NCI-H526 treated with DMSO at 0.1 percent for 48 hours (cell line): ENCODE data around the gene ASB8.
"Not testable (repeated sequence)": the region's sequence is repeated elsewhere in the genome, so short reads cannot be mapped to it uniquely, and the experiment has no call there.

Experiments used
- DNase-seq: peaks from one replicate; lab custom pipeline; 2025; lab: John Stamatoyannopoulos, UW

The ASB8 gene

DNA sequence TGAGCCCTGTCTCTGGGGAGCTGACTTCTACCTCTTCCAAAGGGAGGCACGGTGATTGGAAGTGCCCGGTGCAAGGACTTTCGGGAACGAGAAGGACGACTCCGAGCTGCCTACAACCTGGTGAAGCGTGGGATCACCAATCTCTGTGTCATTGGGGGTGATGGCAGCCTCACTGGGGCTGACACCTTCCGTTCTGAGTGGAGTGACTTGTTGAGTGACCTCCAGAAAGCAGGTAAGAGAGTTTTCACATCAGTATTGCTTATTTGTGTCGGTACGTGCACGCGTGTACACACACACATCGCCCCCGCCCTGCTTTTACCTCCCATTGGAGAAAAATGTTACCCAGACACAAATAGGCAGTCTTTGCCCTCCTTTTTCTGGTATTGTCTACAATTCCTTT lies 24.5 kb downstream of the ASB8 start:
- DNase-seq: no peak

DNA sequence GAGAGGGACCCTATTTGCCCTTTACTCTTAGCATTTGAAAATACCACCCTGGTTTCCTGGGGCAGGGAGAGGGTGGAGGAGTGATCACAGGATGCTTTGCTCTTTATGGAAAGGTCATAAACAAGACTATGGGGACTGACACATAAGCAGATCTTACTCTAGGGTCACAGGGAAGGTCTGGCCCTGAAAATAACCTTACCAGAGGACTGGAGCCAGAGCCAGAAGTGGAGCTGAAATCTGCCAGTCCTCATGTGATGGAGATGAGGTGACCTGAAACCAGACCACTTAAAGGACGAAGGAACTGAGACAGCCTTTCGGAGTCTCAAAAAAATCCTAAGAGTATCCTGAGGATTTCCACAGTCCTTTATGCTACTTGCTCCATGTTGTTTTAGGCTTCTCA lies 25.8 kb downstream of the ASB8 start:
- DNase-seq: no peak

DNA sequence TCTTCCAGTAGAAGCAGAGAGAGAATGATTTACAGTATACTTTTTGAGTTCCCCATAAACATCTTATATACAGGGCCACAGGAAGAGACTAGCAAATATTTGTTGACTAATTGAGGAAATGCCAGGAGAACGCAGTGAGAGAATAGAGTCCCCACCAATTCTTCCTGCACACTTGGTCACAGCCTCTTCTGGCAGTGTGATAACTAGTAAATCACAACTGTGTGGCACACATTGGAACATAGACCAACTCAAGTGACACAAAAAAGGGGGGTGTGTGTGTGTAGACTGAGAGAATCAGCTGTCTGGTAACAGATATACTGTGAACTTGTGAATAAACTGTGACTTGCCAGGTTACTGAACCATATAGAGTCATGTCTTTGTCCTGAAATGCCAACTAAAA lies 27.9 kb downstream of the ASB8 start:
- no peak for DNase-seq

DNA sequence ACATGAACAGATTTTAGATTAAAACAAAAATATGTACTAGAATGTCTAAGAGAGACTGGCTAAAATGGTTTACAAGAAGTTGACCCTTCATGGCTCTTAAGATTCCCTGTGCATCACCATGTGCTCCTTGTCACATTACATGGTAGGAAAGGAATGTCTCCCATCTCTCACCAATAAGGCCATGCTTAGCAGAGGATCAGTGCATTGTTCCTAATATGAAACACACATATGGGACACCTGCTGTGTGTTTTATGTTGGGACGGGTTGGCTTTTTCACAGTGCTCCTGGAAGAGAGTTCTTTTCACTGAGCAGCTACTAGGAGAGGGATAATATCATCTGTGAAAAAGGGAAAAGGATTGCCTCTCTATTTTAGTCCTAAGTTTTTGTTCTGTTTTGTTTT lies 28.5 kb downstream of the ASB8 start:
- DNase-seq: no peak

DNA sequence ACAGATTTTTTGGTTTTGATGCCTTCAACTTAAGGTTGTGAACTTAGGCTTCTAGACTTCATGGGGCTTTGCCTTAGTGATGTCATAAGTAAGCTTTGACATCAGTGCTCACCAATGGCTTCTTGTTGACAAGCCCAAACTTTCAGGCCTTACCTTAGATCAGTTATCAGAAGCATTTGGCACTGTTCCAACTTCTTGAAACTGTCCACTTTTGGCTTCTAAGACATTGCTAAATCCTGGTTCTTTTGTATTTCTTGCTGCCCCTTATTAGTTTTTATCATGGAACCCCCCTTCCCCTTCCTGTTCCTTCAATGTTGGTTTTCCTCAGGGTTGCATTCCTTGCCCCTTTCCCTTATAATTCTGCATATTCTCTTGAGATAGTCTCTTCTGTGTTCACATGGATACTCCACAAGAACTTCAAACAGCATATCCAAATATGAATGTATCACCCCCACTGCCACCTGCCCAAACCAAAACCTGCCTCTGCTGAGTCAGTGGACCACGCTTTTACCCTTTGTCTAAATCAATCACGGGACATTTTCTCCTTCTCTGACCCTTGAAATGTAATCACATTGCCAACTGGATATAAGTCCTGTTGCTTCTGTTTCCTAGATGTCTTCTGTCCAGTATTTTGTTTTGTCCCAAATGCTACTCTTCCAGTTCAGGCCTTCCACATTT lies 30.2 kb downstream of the ASB8 start:
- DNase-seq: no peak

DNA sequence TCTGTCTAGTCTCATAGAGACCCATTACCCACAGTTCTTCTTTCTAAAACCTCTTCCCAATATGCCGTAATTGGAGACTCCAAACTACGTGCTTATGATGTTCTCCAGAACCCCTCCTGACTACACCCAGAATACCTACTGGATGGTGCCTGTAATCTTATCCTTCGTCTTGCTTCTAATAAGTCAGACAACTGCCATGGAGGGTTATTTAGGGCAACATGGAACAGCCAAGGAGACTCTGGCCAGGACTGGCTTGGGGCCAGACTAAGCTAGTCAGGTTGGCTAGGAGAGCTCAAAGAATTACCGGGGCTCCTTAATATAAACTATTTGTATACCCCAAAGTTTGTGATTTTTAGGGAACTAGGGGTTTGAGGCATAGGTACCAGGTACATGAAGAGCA lies 31.3 kb downstream of the ASB8 start:
- no peak for DNase-seq

DNA sequence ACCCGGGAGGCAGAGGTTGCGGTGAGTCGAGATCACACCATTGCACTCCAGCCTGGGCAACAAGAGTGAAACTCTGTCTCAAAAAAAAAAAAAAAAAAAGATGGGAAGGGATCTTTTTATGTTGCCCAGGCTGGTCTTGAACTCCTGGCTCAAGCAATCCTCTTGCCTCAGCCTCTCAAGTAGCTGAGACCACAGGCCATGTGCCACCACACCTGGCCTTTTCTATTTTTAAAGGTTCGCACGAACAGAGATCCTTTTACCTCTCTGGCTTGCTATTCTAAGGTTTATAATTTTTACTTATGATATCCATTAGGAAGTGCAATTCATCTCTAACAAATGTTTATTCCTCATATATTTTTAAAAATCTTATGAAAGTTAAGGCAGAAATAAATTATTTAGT lies 31.8 kb downstream of the ASB8 start:
- DNase-seq: not testable (repeated sequence)

DNA sequence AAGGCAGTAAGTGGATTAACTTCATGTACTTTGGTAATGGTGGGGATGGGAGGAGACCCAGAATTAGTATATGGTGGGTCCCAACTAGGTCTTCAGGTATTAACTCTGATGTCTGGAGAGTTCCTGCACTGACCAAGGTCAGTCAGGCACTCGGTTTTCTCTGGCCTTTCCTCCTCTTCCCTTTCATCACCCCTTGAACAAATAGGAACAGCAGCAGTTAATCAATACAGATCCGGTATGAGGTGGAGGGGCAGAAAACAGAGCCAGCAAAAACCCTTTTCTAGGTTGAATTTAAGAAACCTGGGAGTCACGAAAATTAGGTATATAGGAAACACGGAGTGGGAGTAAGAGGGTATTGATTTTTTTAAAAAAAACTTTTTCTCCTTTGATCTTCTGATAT lies 34.1 kb downstream of the ASB8 start:
- DNase-seq: no peak

DNA sequence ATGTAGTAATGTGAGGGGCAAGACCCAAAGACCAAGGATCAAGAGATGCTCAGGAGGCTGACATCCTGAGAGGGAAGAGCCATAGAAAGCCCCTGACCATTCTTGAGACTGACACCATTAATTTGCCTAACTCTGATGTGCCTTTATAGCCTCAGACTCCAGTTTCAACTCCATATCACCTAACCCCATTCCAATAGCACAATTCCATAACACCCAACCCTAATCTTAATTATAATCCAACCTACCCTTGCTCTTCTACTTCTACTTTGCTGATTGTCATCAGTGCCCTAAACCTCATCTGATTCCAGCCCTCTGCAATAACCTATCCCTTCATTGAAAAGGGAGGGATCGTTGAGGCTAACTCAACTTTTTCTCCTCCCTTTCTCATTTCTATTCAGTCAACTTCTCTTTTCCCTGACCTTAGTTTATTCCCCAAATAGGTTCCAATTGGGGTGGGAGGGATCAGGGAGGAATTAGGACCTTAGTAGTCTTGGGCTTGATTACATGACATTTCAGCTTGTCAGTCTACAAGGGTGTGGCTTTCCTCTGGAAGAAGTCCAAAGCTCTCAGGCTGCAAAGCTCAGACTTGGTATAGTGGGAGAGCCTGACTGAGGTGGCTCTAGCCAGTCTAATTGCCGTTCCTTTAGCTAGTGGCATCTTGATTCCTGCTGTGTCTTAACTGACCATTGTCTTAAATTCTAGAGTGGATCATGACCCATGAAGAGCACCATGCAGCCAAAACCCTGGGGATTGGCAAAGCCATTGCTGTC lies 35.1 kb downstream of the ASB8 start:
- no peak for DNase-seq

DNA sequence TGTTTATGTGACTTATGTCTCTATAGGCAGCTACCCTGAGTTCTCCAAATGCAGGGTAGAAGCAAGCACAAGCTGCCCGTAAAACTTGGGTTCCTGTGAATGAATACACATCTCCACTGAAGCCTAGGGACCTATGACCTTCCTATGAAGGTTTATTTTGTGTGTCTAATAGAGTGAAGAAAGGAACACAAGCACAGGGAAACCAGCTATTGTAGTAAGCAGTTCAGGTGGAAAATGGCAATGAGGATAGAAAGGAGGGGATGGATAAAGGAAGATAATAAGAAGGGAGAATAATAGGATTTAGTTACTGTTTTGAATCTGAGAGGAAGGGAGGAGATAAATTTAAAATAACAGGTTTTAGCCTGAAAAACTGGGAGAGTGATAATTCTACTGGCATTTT lies 35.8 kb downstream of the ASB8 start:
- no peak for DNase-seq

DNA sequence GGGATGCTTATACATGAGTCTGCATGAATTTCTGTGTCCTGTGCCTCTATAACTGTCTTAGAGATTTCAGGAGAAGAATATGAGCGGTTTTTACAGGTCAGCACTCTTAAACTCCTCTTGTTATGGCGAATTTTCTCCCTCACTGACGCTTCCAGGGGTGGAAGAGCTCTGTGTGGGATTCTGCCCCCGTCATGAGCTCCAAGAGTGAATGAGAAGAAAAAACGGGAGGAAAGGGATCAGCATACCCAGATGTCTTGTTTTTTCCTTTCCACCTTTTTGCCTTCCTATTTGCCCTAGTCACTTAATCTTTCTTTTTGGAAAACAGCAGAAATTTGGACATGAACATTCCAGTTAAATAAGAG lies 37.5 kb downstream of the ASB8 start:
- DNase-seq: no peak

DNA sequence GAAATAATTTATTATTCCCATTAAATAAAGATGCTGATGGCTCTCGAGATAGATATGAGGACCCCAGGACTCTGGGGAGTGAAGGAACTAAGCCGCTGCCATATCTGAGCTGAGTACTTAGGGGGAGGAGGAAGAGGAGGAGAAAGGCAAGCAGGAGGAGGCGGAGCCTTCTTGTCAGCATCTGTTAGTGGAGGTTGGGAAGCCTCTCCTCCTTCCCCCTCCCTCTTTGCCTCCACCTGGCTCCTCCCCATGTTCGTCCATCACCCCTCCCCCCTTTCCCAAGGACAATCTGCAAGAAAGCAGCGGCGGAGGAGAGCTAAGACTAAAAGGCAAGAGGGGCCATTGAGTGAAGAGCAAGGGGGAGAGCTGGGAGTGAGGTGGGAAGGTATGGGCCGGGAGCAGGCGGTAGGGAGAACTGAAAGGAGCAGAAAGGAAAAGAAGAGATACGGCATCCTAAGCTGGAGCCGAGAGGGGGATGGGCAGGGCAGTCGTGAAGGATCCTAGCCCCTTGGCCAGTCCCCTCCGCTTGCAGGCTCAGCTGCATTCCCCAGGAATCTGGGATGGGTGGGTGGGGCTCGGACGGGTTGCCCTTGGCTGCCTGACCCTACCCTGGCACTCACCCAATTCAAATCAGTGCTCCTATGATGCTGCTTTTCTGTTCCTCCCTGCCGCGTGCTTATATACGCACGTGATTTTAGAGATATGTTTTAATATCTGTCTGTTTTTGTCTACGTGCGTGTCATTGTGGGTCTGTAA lies 38.1 kb downstream of the ASB8 start, which contains the start of gene PFKM:
Gene PFKM, plus strand, starts transcription at position 287 of the 756 bp plus-strand sequence. CDS start 3,411 bp downstream, outside the sequence.
- DNase-seq: peak; percentile 80

DNA sequence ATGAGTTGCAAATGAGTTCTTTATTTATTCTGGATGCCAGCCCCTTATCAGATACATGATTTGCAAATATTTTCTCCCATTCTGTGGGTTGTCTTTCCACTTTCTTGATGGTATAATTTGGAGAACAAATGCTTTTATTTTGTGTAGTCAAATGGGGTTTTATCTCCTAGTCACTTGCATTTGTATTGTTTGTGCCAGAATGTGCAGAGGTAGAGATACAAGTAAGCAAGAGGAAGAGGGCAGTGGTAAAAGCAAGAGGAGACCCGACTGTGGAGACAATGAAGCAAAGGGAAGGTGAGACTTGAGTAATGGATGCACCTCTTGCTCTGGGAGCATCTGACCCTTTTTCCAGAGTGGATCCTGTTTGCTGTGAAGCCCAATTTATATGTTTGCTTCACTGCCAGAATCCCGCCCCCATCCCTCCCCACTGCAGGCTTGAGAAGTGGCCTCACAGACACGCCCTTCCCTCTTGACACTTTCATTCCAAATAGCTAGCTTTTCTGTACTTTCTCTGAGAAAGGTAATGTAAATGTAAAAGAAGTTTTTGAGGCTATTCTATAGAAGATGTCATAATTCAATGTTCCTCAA lies 38.9 kb downstream of the ASB8 start:
- no peak for DNase-seq

DNA sequence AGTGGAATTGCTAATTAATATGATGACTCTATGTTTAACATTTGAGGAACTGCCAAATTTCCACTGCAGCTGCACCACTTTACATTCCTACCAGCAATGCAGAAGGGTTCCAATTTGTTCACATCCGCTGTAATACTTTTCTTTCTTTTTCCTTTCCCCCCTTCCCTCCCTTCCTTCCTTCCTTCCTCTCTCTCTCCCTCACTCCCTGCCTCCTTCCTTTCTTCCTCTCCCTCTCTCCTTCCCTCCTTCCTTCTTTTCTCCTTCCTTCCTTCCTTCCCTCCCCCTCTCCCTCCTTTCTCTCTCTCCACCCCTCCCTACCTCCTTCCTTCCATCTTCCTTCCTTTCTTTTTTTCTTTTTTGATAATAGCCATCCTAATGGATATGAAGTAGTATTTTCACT lies 41.4 kb downstream of the ASB8 start:
- DNase-seq: no peak

DNA sequence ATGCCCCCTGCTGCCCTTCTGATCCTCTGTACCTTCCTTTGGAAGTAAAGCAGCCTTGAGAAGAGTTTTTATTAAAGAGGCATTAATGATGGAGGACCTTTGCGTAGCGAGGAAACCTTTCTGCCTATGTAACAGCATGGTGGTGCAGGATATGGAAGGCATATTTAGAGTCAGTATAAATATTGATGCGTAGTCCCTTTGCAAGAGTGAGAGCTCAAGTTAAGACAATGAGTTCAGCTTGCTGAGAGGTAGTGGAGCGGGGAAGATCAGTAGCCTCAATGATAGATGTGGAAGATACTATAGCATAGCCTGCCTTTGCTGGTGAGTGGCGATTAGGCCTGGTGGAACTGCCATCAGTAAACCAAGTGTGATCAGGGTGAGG lies 46.0 kb downstream of the ASB8 start:
- DNase-seq: not testable (repeated sequence)

DNA sequence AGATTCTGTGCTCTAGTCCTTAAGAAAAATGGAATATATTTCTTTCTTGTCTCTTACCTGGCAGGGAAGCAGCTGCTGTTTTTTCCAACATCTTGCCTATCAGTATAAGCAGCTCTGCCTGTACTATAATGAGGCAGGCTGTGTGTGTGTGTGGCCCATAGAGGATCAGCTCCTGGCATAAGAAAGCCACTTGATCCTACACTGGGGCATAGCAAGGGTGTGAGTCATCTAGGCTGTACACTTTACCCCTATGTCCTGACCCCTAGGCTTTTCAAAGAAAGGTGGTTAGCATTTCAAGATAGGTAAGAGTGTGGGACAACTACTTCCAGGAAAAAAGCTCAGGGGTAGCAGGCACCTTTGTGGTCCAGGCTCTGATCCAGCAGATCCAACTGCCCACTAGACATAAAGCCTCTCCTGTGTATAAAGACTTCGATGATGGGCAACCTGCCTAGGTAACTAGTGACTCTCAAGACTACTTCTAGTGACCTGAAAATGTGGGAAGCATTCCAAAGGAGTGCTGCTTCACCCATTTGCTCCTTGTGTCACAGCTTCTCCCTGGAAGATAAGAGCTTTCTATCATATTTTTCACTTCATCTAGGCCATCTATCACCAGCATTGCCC lies 46.5 kb downstream of the ASB8 start:
- DNase-seq: no peak

DNA sequence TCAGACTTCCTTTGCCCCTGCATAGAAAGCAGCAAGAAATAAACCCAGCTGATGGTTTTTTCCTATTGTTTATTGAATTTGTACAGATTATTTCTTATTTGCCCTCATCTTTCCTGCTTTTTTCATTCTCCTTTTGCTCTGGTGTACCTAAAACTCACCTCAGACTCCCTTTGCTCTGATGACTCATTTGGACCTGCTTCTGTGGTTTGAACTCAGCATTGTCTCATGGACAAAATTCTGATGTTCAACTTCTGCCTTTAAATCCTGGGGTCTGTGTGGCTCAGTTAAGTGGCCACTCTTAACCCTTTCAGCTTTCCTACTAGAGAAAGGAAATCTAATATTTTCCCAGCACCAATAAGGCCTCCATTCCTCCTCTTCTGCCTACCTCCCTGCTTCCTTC lies 47.9 kb downstream of the ASB8 start:
- no peak for DNase-seq

DNA sequence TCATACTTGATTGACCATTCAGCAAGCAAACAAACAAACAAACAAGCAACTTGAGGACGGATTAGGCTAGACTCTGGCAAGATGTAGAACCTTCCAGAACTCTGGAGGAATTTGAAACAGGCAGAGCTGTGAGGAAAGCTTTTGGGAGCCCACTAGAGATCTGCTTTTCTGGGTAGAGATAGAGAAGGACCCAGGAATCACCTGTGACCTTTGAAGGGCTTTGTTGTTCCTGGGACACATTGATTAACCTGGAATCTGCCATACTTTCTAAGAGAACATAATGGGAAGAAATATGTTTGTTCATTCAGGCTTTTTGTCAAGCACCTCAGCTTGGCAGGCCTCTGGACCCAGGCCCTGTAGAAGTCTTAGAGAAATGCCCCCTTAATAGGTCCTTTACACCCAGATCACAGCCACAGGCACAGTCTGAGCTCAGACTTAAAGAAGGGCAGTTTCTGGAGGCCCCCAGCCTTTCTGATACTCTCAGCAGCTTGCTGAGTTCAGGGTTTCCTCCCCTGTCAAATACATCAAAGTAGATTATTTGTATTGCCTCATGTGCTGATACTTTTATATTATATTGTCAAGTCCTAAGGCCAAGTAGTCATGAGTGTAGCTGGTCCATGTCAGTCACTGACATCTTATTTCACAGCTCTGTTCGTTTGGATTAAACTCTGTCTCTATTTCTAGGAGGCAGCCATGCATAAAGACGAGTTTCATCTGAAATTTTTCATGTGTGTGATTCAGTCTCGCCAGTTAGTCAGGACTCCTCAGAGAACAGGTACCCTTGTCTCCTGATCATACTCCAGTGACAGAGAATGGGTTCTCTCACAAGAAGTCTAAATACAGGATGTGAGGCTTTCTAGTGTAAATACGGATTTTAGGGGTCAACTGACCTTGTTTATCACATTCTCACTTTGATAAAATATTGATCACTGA lies 50.4 kb downstream of the ASB8 start:
- no peak for DNase-seq

DNA sequence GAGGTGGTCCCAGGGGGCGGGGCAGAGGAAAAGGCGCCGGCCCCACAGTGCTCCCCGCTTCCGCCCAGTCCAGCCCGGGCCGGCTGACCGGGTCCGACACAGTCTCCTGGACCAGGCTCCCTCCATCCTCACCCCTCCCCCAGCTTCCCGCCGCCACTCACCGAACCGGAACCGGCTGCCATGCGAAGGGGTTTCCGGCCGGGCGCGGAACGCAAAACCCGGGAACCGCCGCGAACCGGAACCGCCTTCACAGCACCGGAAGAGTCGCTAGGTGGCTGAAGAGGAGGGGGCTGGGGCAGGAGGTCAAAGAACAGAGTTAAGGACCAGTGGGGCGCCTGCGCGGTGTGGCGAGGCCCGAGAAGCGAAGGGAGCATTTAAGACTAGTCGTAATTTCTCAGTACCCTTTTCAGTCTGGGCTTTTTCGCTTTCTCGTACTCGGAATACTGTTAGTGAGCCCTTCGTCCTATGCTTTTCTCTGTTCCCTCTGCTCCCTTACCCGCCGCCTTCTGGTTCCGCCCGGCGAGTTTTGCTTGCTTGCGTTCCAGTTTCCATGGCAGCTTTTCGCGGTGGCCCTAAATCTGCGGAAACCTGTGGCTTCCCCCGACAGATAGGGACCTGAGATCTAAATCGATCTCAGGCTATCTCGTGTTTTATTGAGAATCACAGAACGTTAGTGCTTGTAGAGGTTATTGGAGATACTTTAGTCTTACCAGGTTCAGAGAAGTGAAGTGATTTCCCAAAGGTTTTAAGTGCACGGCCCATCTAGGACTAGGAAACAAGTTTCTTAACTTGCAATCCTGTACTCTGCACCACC lies 51.2 kb downstream of the ASB8 start, which contains the start of gene SENP1:
Gene SENP1, minus strand, starts transcription at position 213 of the 814 bp plus-strand sequence. CDS start 4,607 bp downstream, outside the sequence.
- peak; percentile 84 for DNase-seq

DNA sequence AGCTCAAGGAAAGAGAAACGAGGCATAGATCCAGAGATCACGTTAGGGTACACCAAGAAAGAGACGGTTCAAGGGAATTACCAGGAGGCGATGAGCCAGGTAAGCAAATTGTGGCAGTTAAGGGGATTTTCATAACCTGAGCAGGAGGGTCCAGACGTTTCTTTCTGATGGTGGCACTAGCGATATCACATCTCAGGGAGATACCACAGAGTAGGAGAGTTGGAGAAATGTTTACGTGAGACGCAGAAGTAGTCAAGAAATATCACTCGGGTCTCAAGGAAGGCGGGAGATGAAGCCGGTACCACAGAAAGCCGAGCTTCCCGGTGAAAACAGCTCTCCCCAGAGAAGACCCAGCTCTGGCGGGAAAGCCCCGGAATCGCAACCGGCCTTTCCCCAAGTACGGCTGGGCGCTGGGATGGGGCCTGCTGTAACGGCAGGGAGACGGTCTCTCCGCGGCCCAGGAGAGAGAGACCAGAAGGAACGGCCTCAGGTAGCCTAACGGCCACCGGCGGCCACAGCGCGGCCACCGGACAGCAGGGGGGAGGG lies 51.9 kb downstream of the ASB8 start:
- DNase-seq: peak; percentile 27
